ENCODE results near the gene PABPN1. TPM values are rescaled to one million over a fixed set of nuclear protein-coding genes. Genes with fewer than 3 reads are reported as not detected.

Gene PABPN1
- total RNA-seq, 1 donor from 2014 or later, result 62.2 TPM

DNA sequence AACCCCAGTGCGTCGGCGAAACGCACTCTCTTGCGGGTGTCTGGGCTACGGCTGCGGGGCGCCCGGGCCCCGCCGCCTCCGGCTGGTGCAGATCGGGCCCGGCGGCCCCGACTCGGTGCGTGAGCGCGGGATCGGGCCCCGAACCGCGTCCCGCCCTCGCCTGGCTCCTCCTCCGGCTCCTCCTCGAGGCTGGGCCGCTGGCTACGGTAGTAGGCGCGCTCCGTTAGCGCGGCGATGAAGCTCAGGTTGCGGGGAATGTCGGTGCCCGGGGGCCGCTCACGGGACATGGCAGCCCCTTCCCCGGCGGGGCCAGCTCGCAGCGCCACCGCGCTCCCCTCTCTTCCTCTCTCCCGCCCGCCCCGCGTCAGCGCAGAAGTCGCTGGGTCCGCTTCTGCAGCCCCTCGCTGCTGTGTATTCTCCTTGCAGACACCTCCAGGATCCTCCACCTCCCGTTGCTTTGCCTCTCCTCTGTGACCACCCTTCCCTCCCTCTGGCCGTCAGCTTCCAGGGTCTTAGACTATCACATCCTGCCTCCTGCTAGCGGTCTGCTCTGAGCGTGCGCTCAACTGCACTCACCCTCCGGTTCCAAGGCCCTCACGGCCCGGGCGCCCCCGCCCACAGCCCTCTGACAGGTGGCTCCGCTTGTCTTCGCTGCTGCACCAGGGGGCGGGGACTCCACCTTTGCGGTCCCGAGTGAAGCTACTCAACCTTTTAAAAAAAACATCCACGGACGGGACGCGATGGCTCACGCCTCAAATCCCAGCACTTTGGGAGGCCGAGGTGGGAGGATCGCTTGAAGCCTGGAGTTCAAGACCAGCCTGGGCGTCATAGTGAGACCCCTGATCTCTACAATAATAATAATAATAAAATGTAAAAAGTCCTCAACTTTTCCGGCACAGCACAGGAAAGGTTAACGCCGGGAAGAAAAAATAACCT is 18.7 kb upstream of the PABPN1 start, which contains the start of gene PPP1R3E:
Gene PPP1R3E, minus strand, starts transcription at position 570 of the 936 bp plus-strand sequence. Its CDS starts 283 bp downstream, at position 287.
- no peak for DNase-seq (ENCODE audit: low read depth)
- TF ChIP-seq, protein P1, sequence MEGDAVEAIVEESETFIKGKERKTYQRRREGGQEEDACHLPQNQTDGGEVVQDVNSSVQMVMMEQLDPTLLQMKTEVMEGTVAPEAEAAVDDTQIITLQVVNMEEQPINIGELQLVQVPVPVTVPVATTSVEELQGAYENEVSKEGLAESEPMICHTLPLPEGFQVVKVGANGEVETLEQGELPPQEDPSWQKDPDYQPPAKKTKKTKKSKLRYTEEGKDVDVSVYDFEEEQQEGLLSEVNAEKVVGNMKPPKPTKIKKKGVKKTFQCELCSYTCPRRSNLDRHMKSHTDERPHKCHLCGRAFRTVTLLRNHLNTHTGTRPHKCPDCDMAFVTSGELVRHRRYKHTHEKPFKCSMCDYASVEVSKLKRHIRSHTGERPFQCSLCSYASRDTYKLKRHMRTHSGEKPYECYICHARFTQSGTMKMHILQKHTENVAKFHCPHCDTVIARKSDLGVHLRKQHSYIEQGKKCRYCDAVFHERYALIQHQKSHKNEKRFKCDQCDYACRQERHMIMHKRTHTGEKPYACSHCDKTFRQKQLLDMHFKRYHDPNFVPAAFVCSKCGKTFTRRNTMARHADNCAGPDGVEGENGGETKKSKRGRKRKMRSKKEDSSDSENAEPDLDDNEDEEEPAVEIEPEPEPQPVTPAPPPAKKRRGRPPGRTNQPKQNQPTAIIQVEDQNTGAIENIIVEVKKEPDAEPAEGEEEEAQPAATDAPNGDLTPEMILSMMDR (conservative IDR thresholded peaks at IDR 0.05; ENCODE audit: low read depth, low read length), result no peak
- peak within 1 kb of the TSS; percentile 60 for H3K4me3 ChIP-seq (ENCODE audit: low read depth, low read length)

DNA sequence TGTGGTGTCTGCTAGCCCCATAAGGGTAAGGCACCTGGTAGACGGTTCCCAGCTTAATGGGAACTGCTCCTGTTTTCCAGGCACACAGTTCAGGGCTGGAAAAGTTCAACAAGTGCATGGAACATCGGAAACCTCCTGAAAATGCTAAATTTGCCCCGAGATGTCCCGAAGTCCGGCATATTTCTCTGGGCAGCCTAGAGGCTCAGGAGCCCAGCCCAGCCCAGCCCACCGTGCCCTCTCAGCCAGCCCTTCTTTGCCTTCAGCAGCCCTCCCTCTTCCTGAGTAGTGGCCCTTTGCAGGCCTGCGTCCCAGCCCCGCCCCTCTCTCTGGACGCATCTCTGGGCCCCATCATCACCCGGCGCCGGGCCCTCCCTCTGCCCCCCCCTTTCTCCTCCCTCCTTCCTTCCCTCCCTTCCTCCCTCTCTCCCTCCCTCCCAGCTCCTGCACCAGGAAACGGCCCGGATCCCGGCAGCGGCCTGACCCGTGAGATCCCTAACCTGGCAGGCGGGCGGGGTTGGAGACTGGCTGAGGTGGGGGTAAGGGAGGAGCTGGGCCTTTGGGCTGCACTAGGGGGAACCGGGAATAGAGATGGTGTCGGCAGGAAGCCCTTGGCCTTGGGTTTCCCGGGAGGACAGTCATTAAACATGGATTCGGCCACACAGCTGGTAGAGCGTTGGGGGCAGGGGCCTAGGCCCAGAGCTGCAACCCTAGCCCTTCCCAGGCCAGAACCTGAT is 14.7 kb upstream of the PABPN1 start, which contains the start of gene BCL2L2:
Gene BCL2L2, plus strand, starts transcription at position 422 of the 734 bp plus-strand sequence. CDS start 935 bp downstream, outside the sequence.
- peak within 1 kb of the TSS; percentile 87 for H3K4me3 ChIP-seq (ENCODE audit: low read depth, low read length)
- no peak for DNase-seq (ENCODE audit: low read depth)
- TF ChIP-seq, protein P1 (conservative IDR thresholded peaks at IDR 0.05; ENCODE audit: low read depth, low read length), result no peak

DNA sequence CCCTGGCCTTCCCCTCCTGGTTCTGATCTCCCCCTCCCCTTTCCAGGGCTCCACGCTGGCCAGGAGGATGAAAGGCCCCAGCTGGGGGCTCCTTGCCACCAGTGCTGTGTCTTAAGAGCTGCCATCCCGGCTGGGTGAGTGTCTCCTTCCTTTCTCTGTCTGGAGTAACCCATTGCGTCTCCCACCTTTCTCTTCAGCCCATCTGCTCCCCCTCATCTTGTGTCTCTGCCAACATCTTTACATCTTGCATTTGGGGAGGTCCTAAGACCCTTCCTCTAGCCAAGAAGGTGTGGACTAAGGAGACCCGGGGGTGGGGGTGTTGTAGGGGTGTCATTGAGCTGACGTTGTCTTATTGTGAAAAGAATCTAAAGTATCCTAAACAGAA is 14.1 kb upstream of the PABPN1 start:
- TF ChIP-seq, protein P1 (conservative IDR thresholded peaks at IDR 0.05; ENCODE audit: low read depth, low read length), result no peak
- DNase-seq (ENCODE audit: low read depth), result no peak
- peak overlapping the region; percentile 87 for H3K4me3 ChIP-seq (ENCODE audit: low read depth, low read length)

DNA sequence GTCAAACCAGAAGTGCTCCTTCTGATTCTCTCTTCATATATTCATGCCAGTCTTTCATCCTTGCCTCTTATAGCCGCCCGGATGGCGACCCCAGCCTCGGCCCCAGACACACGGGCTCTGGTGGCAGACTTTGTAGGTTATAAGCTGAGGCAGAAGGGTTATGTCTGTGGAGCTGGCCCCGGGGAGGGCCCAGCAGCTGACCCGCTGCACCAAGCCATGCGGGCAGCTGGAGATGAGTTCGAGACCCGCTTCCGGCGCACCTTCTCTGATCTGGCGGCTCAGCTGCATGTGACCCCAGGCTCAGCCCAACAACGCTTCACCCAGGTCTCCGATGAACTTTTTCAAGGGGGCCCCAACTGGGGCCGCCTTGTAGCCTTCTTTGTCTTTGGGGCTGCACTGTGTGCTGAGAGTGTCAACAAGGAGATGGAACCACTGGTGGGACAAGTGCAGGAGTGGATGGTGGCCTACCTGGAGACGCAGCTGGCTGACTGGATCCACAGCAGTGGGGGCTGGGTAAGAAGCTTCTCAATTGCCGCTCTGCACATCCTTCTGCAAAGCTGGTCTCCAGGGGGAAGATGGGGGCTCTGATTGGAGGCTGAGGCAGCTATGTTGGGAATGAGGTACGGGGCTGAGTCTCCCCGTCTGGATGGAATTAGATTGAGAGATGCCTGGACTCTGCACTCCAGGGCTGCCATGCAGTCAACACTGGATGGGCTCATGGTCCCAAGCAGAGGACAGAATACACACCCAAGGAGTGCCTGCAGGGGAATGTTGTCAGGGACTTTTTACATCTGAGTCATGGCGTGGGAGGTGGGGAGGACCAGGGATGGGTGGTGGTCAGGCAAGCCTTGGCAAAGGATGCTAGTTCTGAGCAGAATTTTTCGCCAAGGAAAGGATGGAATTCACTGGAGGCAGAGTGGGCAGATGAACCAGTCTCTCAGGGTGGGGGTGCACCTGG is 13.3 kb upstream of the PABPN1 start:
- no peak for DNase-seq (ENCODE audit: low read depth)
- TF ChIP-seq, protein P1 (conservative IDR thresholded peaks at IDR 0.05; ENCODE audit: low read depth, low read length), result no peak
- peak overlapping the region; percentile 87 for H3K4me3 ChIP-seq (ENCODE audit: low read depth, low read length)

DNA sequence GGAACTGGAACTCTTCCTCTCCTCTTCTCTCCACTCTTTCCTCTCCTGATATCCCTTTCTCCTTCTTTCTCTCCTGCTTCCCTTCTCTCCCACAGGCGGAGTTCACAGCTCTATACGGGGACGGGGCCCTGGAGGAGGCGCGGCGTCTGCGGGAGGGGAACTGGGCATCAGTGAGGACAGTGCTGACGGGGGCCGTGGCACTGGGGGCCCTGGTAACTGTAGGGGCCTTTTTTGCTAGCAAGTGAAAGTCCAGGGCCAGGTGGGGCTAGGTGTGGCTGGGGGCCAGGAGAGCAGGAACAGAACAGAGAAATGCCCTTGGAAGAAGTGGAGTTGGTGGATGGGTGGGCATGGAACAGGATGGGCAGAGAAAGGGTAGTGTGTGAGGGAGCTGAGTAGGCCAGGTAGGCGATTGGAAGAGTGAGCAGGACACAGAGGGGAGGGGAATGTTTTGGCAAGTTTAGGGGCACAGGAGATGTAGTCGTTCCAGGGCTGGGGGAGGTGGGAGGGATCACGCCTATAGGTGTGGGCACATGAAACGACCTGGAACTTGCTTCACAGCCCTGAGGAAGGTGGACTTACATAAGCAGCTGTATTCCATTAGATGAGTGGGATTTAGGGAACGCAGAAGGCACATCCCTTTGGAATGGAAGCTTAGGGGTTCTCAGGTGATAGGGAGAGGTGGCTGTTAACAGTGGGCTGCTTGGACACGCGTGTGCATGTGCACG is 12.4 kb upstream of the PABPN1 start:
- H3K4me3 ChIP-seq (ENCODE audit: low read depth, low read length), result no peak overlapping the region
- TF ChIP-seq, protein P1 (conservative IDR thresholded peaks at IDR 0.05; ENCODE audit: low read depth, low read length), result no peak
- no peak for DNase-seq (ENCODE audit: low read depth)

All from epithelial cell of proximal tubule (primary cell).